HL-60 (cell line): ENCODE measurements around the gene RAB23.
A peak's percentile ranks its signal among the peaks of the same experiment; 100 is the strongest.

Source experiments
- DNase-seq, 2 experiments: peaks; one replicate each; pipeline ENCODE4 v3.0.0-alpha.2; 2010 to 2020; ENCODE audit warnings: low read depth in 1 of 2, low spot score in 1 of 2
- H3K27ac ChIP-seq: fragments of 250-450 bp; sonication (Bioruptor Pico); replicated peaks from 2 replicates; pipeline ENCODE4 v1.5.1; 2020; ENCODE audit warnings: mild to moderate bottlenecking, moderate library complexity
- H3K27me3 ChIP-seq: fragments of 250-450 bp; sonication (Bioruptor Pico); 2 replicates; pipeline ENCODE4 v1.5.1; 2021; ENCODE audit warnings: mild to moderate bottlenecking, moderate library complexity; ENCODE audit not compliant: insufficient read depth, poor library complexity, severe bottlenecking
- H3K4me3 ChIP-seq: replicated peaks from 2 replicates; pipeline ENCODE4 v1.5.1; 2011; ENCODE audit warnings: mild to moderate bottlenecking, control low read depth, low read length; ENCODE audit not compliant: insufficient read depth
- CTCF ChIP-seq: IDR thresholded peaks from one replicate; pipeline ENCODE4 v1.5.1; 2011; ENCODE audit warnings: low read length, control low read depth, inconsistent platforms; ENCODE audit not compliant: insufficient read depth
- GABPA ChIP-seq: IDR thresholded peaks from 2 replicates; pipeline ENCODE4 v1.6.1; 2012; ENCODE audit warnings: low read depth
- POLR2AphosphoS5 ChIP-seq: IDR thresholded peaks from 2 replicates; pipeline ENCODE4 v1.6.1; 2012; ENCODE audit warnings: low read depth
- REST ChIP-seq: IDR thresholded peaks from 2 replicates; pipeline ENCODE4 v1.6.1; 2012; ENCODE audit warnings: low read depth; ENCODE audit not compliant: insufficient replicate concordance
- SPI1 ChIP-seq: IDR thresholded peaks from 2 replicates; pipeline ENCODE4 v1.6.1; 2012; ENCODE audit warnings: low read depth, mild to moderate bottlenecking, borderline replicate concordance

Gene RAB23

GRCh38 chr6:57256541-57256940 is 34.4 kb upstream of the RAB23 start:
- H3K4me3 ChIP-seq, result no peak overlapping the region
- no peak overlapping the region for H3K27ac ChIP-seq
- H3K27me3 ChIP-seq, result no peaks in the 10 kb centered on the region
- TF ChIP-seq SPI1, result no peak
- TF ChIP-seq REST, result no peak
- TF ChIP-seq POLR2AphosphoS5, result no peak
- no peak for TF ChIP-seq CTCF
- TF ChIP-seq GABPA, result no peak
- DNase-seq, result no peak

GRCh38 chr6:57255451-57256169 is 33.5 kb upstream of the RAB23 start:
- Histone ChIP-seq H3K27me3 (no peaks in the 10 kb centered on the region), H3K4me3 (no peak overlapping the region), H3K27ac (no peak overlapping the region)
- DNase-seq, result no peak
- TF ChIP-seq SPI1, result no peak
- no peak for TF ChIP-seq GABPA
- no peak for TF ChIP-seq REST
- no peak for TF ChIP-seq POLR2AphosphoS5

GRCh38 chr6:57254055-57254717 is 32.1 kb upstream of the RAB23 start:
- H3K27ac ChIP-seq, result no peak overlapping the region
- TF ChIP-seq SPI1, result peak; percentile 32; the same call in 1 of the 2 replicates
- TF ChIP-seq POLR2AphosphoS5, result no peak

GRCh38 chr6:57252975-57253374 is 30.9 kb upstream of the RAB23 start:
- no peak for TF ChIP-seq SPI1
- TF ChIP-seq CTCF, result no peak
- TF ChIP-seq POLR2AphosphoS5, result no peak
- no peak for TF ChIP-seq REST
- no peak for TF ChIP-seq GABPA
- Histone ChIP-seq H3K27me3 (no peaks in the 10 kb centered on the region), H3K4me3 (no peak overlapping the region), H3K27ac (no peak overlapping the region)
- no peak for DNase-seq

More at GRCh38 chr6:57254055-57254717, 32.1 kb upstream of the RAB23 start:
- Histone ChIP-seq H3K27me3 (no peaks in the 10 kb centered on the region), H3K4me3 (no peak overlapping the region)
- DNase-seq, result no peak
